GM19043 (cell line): Measurements from ENCODE around the gene MAP4K4.

ENCODE experiments used
- ATAC-seq: cut with Tn5 transposase; IDR thresholded peaks from one replicate; pipeline ENCODE4 v1.9.1; 2021; ENCODE audit warnings: low read depth; ENCODE audit not compliant: unreplicated experiment

MAP4K4 gene

GRCh38 chr2:101858910-101859309 is 161.4 kb downstream of the MAP4K4 start:
- no peak for ATAC-seq

DNA sequence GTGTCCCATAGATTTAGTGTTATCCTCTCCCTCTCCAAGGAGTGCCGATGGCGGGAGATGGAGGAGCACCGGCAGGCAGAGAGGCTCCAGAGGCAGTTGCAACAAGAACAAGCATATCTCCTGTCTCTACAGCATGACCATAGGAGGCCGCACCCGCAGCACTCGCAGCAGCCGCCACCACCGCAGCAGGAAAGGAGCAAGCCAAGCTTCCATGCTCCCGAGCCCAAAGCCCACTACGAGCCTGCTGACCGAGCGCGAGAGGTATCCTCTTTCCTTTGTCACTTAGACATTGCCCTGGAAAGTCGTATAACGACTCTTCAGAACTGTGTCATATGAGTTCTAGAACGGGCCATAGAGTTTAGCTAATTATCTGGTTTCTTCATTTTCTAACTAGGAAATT is 162.1 kb downstream of the MAP4K4 start:
- ATAC-seq = no peak

GRCh38 chr2:101860157-101860556 is 162.7 kb downstream of the MAP4K4 start:
- no peak for ATAC-seq

GRCh38 chr2:101860782-101861181 is 163.3 kb downstream of the MAP4K4 start:
- no peak for ATAC-seq

DNA sequence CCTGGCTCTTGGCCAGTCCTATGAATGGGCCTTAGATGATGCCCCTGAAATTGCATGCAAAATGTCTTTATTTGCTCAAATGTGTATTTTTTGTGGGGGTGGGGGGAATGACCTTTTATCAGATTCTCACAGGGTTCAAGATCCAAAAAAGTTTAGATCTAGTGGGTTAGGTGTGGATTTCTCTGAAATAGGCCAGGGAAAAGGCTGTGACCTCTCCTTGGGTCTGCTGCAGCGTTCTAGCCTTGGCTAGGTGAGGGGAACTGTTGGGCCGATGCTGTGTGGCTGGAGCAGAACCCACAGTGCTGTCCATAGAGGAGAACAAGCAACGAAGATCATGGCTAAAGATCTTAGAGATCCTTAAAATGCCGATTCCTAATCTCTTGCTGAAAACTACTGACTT is 163.9 kb downstream of the MAP4K4 start:
- ATAC-seq = no peak

- no peak for ATAC-seq
Observed at GRCh38 chr2:101863534-101863933, 166.0 kb downstream of the MAP4K4 start.

DNA sequence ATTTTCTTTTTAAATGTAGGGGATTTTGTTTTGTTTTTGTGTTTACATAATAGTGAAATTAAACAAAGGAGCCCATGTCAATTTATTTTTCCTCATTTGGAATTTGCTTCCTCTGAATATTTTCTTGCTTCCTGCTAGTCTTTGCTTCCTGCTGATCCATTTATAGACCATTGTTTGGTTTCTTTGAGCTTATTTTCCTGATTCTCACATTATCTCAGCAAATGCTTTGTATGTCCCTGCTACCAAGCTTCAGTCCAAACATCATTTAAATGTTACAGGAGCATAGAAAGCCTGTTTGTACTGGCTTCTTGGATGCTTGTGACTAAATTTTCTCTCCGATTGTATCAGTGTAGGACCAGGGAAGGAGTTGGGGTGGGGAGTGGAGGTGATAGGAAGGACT is 166.9 kb downstream of the MAP4K4 start:
- no peak for ATAC-seq

DNA sequence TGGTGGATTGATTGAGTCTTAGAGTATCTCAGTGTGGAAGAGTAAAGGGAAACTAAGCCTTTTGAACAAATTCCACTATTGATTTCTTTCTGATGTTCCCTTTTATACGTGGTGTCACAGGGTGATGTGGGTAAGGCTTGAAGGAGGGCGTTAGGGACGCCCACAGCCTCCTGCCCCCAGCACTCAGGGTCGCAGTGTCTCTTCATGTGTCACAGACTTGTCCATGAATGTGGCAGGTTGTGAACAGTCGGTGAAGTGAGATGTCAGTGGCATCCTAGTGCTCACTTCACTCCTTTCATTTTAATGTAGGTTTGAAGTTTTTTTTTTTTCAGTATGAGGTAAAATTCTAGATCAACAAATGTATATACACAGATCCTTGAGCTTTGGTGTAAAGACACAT is 171.0 kb downstream of the MAP4K4 start:
- ATAC-seq = no peak

- no peak for ATAC-seq
Observed at GRCh38 chr2:101869527-101869926, 172.0 kb downstream of the MAP4K4 start.

- no peak for ATAC-seq
Observed at GRCh38 chr2:101870444-101870843, 172.9 kb downstream of the MAP4K4 start.

GRCh38 chr2:101871480-101871879 is 174.0 kb downstream of the MAP4K4 start:
- ATAC-seq = no peak

DNA sequence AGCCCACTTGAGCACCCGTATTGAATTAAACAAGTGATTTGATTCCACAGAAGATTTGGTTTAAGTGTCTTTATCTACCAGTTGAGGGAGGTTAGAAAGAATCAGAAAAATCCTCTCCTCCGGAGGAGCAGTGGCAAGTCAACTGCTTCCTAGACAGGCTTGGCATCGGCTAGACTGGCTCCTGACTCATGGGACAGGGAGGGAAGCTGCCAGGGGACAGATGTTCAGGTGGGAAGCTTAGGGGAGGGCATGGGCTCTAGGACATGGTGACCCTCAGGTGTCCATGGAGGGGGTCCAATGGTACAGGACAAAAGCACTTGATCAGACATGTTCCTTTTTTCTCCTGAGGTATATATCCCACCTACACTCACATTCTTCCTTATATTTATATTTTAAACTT is 175.0 kb downstream of the MAP4K4 start:
- ATAC-seq = no peak

GRCh38 chr2:101873543-101873942 is 176.0 kb downstream of the MAP4K4 start:
- no peak for ATAC-seq

GRCh38 chr2:101874069-101874468 is 176.6 kb downstream of the MAP4K4 start:
- ATAC-seq = no peak

- no peak for ATAC-seq
Observed at GRCh38 chr2:101879466-101879865, 182.0 kb downstream of the MAP4K4 start.

- ATAC-seq = no peak
Observed at GRCh38 chr2:101881131-101881530, 183.6 kb downstream of the MAP4K4 start.

- ATAC-seq = no peak
Observed at GRCh38 chr2:101882769-101883307, 185.3 kb downstream of the MAP4K4 start.

GRCh38 chr2:101883860-101884259 is 186.4 kb downstream of the MAP4K4 start:
- no peak for ATAC-seq

- no peak for ATAC-seq
Observed at GRCh38 chr2:101884423-101884822, 186.9 kb downstream of the MAP4K4 start.

DNA sequence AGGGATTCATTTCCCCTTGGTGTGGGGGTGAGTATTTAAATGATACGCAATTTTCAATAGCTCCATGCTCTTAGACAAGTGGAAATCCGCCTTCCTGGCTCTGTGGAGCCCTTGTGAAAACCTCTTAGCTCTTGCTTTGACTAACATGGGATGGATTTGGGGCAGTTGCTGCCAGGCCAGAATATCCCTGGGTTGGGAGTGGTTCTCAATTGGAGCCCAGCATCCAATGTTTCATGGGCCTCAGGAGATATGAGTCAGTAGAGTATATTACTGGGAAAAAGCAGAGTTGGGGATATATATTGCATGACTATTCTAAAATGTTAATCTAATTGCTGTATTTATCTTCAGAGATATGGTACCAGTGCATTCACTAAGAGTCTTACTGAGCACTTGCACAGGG is 189.8 kb downstream of the MAP4K4 start:
- ATAC-seq = no peak

- ATAC-seq = no peak
Observed at GRCh38 chr2:101889460-101890098, 192.1 kb downstream of the MAP4K4 start.

DNA sequence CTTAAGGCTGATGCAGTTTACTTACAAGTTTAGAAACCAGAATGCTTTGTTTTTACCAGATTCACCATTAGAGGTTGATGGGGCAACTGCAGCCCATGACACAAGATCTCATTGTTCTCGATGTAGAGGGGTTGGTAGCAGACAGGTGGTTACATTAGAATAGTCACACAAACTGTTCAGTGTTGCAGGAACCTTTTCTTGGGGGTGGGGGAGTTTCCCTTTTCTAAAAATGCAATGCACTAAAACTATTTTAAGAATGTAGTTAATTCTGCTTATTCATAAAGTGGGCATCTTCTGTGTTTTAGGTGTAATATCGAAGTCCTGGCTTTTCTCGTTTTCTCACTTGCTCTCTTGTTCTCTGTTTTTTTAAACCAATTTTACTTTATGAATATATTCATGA is 194.9 kb downstream of the MAP4K4 start:
- ATAC-seq = no peak
